K562 (cell line): Measurements from ENCODE around the gene GPC2. TPM values are rescaled to one million over a fixed set of nuclear protein-coding genes. Genes with fewer than 3 reads are reported as not detected.

ENCODE experiments used
- EGR1 ChIP-seq: fragments of 450-650 bp; conservative IDR thresholded peaks from 2 replicates; pipeline ENCODE4 v1.6.1; 2017; ENCODE audit warnings: mild to moderate bottlenecking
- GTF2A2 ChIP-seq: IDR thresholded peaks from 2 replicates; pipeline ENCODE4 v1.6.1; 2016; ENCODE audit warnings: mild to moderate bottlenecking, missing genetic modification characterization, missing compliant biosample characterization
- HSF4 ChIP-seq: fragments of 250-450 bp; sonication (Bioruptor Pico); IDR thresholded peaks from 2 replicates; pipeline ENCODE4 v2.1.2; 2022; ENCODE audit warnings: mild to moderate bottlenecking, moderate library complexity, borderline replicate concordance
- MAFK ChIP-seq: IDR thresholded peaks from 2 replicates; pipeline ENCODE4 v1.6.1; 2011; ENCODE audit warnings: low read length, improper control_type of control experiment
- MXI1 ChIP-seq: IDR thresholded peaks from 2 replicates; pipeline ENCODE4 v1.6.1; 2011; ENCODE audit warnings: low read depth, mild to moderate bottlenecking, improper control_type of control experiment, low read length
- NR2C2 ChIP-seq, 2 experiments: fragments of 200-800 bp in 1 of 2; sonication (Bioruptor generic) in 1 of 2; sonication (generic) in 1 of 2; formaldehyde crosslinking in 1 of 2; IDR thresholded peaks; 2 replicates each; pipeline versions ENCODE4 v1.6.1 to v1.8.0; 2016 to 2022; ENCODE audit warnings: mild to moderate bottlenecking in 1 of 2, missing compliant biosample characterization in 1 of 2, missing genetic modification characterization in 1 of 2, missing genetic modification reagents in 1 of 2
- PRMT5 ChIP-seq: sonication (generic); formaldehyde crosslinking; IDR thresholded peaks from 2 replicates; pipeline ENCODE4 v1.5.0; 2020; ENCODE audit warnings: missing genetic modification reagents
- RBM39 ChIP-seq: fragments of 200-400 bp; formaldehyde crosslinking; optimal IDR thresholded peaks from 2 replicates; pipeline ENCODE3; 2018; ENCODE audit warnings: low read depth, low read length
- TBP ChIP-seq: optimal IDR thresholded peaks from 2 replicates; pipeline ENCODE3; 2011; ENCODE audit warnings: low read depth, low read length, improper control_type of control experiment
- WHSC1 ChIP-seq: IDR thresholded peaks from one replicate; pipeline ENCODE4 v1.6.1; 2012; ENCODE audit warnings: low read length, control low read depth, inconsistent platforms
- ZC3H4 ChIP-seq: sonication (generic); formaldehyde crosslinking; IDR thresholded peaks from 2 replicates; pipeline ENCODE4 v1.9.0; 2021; ENCODE audit warnings: missing genetic modification reagents, borderline replicate concordance
- ZC3H8 ChIP-seq: fragments of 450-650 bp; IDR thresholded peaks from 2 replicates; pipeline ENCODE4 v1.6.1; 2017
- polyA plus RNA-seq, 8 experiments: library from polyadenylated mRNA; depleted of rRNA in 4 of 8; stranded (reverse) in 5 of 8; unstranded in 3 of 8; fragments of >200 nt; fragmentation: Nextera tagmentation in 2 of 8; fragmentation: Illumina TruSeq in 1 of 8; extraction: Ambion mirVana in 2 of 8; extraction: Trizol in 1 of 8; gene quantifications; 2 replicates each; pipeline versions ENCODE4 v1.2.1 to v1.2.3, GENCODE V29; 2011 to 2014; ENCODE audit warnings: inconsistent platforms in 1 of 8, missing spikeins in 1 of 8
- total RNA-seq, 7 experiments: library from RNA; depleted of rRNA in 6 of 7; stranded (reverse); fragments of >200 nt in 6 of 7; fragmentation: Illumina TruSeq in 2 of 7; extraction: Trizol in 2 of 7; gene quantifications; 2 replicates each; pipeline versions ENCODE4 v1.2.1 to v1.2.3, GENCODE V29; 2011 to 2021; ENCODE audit warnings: low replicate concordance in 1 of 7
- TF ChIP-seq, protein P1 (sequence below): sonication (generic); formaldehyde crosslinking; IDR thresholded peaks from 2 replicates; pipeline ENCODE4 v1.8.1; 2023; ENCODE audit warnings: mild to moderate bottlenecking, missing genetic modification reagents
- TF ChIP-seq, protein P2 (sequence below): fragments of 250-450 bp; sonication (Bioruptor Pico); IDR thresholded peaks from 2 replicates; pipeline ENCODE4 v1.4.0; 2020
- TF ChIP-seq, protein P3 (sequence below): fragments of 450-650 bp; IDR thresholded peaks from 2 replicates; pipeline ENCODE4 v1.6.1; 2017; ENCODE audit warnings: antibody characterized with exemption

GPC2 gene
- total and polyA plus RNA-seq, 9 of the 15 experiments (the other 6 are each of a cell fraction or from before 2014, with no cell fraction given), result 0.06 to 7.7 (median 1.4) TPM; not detected in 1

DNA sequence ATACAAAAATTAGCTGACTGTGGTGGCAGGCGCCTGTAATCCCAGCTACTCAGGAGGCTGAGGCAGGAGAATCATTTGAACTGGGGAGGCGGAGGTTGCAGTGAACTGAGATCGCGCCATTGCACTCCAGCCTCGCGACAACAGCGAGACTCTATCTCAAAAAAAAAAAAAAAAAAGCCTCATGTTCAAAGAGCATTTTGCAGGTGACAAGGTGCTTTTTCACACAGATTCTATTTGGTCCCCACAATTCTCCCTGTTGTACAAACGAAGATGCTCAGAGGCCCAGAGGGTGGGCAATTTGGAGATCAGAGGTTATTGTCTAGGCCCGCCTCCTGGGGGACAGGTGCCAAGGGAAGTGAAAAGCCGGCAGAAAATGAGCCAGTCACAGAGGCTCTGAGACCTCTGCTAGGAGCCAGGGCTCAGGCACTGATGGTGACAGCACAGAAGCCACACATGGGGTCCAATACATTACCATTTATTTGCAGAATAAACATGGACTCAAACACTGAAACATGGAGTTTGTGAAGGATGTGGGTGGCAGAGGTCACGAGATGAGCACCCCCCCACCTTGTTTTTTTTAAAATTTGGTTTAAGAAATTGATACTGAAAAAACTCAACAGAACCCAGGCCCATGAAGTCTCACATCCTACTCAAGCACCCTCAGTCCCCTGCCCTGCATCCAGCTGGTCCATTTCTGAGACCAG lies 7.9 kb downstream of the GPC2 start (continued):
- TF ChIP-seq NR2C2 (CRISPR knock-in tag; IDR thresholded peaks at IDR 0.05) (no peak), NR2C2 (tag; IDR thresholded peaks at IDR 0.05) (0 out of 2 replicates have a peak, but pooled peaks have one; percentile 2), TBP (no peak), RBM39 (no peak), HSF4 (CRISPR knock-in tag) (no peak), WHSC1 (no peak), ZC3H4 (CRISPR knock-in tag) (no peak), MXI1 (no peak), EGR1 (no peak), ZC3H8 (no peak), MAFK (no peak), GTF2A2 (tag) (no peak), PRMT5 (CRISPR knock-in tag) (no peak)
- TF ChIP-seq, protein P1, sequence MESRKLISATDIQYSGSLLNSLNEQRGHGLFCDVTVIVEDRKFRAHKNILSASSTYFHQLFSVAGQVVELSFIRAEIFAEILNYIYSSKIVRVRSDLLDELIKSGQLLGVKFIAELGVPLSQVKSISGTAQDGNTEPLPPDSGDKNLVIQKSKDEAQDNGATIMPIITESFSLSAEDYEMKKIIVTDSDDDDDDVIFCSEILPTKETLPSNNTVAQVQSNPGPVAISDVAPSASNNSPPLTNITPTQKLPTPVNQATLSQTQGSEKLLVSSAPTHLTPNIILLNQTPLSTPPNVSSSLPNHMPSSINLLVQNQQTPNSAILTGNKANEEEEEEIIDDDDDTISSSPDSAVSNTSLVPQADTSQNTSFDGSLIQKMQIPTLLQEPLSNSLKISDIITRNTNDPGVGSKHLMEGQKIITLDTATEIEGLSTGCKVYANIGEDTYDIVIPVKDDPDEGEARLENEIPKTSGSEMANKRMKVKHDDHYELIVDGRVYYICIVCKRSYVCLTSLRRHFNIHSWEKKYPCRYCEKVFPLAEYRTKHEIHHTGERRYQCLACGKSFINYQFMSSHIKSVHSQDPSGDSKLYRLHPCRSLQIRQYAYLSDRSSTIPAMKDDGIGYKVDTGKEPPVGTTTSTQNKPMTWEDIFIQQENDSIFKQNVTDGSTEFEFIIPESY (CRISPR knock-in tag), result peak; percentile 68; the same call in 1 of the 2 replicates
- TF ChIP-seq, protein P2, sequence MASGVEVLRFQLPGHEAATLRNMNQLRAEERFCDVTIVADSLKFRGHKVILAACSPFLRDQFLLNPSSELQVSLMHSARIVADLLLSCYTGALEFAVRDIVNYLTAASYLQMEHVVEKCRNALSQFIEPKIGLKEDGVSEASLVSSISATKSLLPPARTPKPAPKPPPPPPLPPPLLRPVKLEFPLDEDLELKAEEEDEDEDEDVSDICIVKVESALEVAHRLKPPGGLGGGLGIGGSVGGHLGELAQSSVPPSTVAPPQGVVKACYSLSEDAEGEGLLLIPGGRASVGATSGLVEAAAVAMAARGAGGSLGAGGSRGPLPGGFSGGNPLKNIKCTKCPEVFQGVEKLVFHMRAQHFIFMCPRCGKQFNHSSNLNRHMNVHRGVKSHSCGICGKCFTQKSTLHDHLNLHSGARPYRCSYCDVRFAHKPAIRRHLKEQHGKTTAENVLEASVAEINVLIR (CRISPR knock-in tag), result no peak
- TF ChIP-seq, protein P3, sequence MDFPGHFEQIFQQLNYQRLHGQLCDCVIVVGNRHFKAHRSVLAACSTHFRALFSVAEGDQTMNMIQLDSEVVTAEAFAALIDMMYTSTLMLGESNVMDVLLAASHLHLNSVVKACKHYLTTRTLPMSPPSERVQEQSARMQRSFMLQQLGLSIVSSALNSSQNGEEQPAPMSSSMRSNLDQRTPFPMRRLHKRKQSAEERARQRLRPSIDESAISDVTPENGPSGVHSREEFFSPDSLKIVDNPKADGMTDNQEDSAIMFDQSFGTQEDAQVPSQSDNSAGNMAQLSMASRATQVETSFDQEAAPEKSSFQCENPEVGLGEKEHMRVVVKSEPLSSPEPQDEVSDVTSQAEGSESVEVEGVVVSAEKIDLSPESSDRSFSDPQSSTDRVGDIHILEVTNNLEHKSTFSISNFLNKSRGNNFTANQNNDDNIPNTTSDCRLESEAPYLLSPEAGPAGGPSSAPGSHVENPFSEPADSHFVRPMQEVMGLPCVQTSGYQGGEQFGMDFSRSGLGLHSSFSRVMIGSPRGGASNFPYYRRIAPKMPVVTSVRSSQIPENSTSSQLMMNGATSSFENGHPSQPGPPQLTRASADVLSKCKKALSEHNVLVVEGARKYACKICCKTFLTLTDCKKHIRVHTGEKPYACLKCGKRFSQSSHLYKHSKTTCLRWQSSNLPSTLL, result no peak
